Kasumi-1 (cell line): Measurements from ENCODE around the gene RUFY2.
A peak's percentile ranks its signal among the peaks of the same experiment; 100 is the strongest.

Experiments used
- DNase-seq, 2 experiments: peaks; one replicate each; lab custom pipeline; 2025; lab: John Stamatoyannopoulos, UW

Gene RUFY2

DNA sequence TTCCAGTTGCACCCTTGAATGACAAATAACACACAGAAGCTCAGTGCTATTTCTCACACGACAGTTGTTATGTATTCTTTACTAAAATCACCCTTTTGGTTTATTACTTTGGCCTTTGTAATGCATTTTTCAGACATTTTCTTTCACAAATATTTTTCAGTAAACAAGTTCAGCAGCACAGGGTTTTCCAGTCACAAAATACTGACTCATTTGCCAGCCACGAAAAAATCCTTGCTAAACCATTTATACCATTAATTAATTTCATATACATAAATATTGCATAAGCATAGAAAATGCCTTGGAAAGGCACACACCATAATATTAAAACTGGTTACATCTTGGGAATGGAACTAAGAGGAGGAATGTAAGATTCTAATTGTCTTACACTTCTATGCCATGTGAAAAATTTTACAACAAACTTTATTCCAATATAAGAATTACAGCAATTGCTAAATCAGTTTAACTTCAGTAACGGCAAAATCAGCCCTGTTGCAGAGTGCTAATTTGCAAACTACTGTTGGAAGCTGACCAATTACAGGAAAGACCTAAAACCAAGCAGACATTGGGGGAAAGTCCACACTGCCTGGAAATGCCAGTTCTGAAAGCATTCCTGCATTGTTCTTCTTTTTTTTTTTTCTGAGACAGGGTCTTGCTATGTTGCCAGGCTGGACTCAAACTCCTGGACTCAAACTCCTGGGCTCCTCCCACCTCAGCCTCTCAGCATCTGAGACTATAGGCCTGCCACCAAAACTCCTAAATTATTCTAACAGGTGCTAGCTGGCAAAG, 42.8 kb downstream of the RUFY2 start:
- no peak for DNase-seq

DNA sequence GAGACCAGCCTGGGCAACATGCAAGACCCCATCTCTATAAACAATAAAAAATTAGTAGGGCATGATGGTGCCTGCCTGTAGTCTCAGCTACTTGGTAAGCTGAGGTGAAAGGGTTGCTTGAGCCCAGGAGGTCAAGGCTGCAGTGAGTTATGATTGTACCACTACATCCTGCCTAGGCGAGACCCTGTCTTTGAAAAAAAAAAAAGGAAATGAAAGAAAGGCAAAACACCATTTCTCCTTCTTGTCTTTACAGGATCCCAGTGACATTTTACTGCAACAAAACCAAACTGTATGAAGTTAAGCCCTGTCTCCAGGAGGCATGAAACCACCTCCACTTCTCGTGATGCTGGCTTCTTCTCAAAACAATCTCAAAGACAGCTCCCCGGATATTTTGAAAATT, 44.5 kb downstream of the RUFY2 start:
- DNase-seq: no peak

DNA sequence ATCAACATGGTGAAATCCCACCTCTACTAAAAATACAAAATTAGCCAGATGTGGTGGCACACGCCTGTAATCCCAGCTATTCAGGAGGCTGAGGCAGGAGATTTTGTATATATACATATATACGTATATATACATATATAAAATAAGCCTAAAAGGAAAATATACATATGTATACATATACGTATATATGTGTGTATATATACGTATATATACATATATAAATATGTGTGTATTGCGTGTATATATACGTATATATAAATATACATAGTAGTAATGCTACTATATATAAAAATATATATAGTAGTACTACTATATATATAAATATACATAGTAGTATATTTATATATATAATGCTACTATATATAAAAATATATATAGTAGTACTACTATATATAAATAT, 47.9 kb downstream of the RUFY2 start:
- DNase-seq: no peak

DNA sequence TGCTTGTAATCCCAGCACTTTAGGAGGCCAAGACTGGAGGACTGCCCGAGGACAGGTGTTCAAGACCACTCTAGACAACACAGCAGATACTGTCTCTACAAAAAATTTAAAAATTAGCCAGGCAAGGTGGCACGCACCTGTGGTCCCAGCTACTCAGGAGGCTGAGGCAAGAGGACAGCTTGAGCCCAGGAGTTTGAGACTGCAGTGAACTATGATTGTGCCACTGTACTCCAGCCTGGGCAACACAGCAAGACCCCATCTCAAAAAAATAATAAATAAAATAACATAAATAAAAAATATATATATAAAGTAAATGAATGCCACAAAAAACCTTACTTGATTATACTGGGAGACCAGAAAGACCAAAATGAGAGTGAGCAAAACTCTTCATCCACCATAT, 53.5 kb downstream of the RUFY2 start:
- no peak for DNase-seq

DNA sequence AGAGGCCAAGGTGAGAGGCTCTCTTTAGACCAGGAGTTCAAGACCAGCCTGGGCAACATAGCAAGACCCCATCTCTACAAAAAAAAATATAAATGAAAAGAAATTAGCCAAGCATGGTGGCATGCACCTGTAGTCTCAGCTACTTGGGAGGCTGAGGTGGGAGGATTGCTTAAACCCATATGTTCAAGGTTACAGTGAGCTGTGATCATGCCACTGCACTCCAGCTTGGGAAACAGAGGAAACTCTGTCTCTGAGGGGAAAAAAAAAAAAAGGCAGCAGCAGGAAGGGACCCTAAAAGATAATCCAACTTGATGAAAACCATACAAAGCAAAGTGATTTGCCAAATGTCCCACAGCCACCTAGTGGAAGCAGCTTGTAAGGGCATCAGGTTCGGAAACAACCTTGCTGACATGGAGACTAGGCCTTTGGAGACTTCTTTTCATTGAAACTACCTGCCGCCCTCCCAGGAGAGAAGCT, 58.8 kb downstream of the RUFY2 start:
- DNase-seq: peak; percentile 83 to 93

DNA sequence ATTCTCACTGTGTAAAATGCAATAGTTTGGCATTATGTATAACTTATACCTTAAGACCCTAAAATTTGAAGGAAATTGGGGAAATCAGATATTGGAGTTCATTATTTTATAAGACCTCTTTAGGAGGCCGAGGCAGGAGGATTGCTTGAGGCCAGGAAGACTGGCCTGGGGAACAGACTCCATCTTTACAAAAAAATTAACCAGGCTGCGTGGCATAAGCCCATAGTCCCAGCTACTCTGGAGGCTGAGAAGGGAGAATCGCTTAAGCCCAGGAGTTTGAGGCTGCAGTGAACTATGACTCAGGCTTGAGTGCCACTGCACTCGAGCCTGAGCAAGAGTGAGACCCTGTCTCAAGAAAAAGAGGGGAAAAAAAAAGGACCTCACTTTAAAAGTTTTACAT, 60.3 kb downstream of the RUFY2 start:
- no peak for DNase-seq

DNA sequence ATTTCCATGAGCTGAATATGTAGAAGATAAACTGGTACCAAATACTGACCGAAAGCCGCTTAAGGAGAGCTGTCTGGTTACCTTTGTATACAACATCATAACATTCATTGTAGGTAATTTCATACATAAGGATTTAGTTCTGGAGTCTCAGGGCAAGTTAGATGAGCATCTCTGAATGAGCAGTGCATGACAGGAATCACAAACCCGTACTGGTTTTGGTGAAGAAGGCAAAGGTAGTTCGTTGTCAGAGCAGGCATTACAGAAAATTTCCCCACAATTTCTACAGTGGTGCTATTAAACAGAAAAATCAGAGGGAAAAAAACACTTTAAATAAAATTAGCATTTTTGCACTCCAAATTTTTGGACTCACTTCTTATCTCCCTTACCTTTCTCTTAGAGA, 61.5 kb downstream of the RUFY2 start:
- no peak for DNase-seq

DNA sequence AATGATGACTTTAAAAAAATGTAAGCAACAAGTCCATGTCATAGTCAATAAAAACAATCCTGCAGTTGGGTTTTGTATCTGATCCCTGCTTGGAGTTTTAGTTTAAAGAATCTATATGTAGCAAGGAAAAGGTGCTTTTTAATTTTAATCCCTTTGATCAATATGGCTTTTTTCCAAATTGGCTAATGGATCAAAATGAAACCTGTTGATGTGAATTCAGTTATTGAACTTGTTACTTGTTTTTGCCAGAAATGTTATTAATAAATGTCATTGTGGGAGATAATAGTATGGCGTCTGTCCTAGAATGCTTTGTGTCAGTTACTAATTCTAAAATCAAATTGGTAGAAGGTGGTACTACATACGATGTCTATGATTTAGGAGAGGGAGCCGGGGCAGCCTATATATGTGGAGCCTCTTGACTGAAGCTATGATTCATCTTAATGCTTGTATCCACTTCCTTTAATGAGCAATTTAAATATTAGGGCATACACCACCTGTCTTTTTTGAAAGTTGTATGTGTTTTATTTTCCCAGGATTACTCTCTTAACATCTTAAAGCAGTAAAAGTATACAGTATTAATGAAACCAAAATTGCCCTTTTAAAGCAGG, 64.1 kb downstream of the RUFY2 start:
- DNase-seq: peak in 1 of 2 experiments; percentile 30

DNA sequence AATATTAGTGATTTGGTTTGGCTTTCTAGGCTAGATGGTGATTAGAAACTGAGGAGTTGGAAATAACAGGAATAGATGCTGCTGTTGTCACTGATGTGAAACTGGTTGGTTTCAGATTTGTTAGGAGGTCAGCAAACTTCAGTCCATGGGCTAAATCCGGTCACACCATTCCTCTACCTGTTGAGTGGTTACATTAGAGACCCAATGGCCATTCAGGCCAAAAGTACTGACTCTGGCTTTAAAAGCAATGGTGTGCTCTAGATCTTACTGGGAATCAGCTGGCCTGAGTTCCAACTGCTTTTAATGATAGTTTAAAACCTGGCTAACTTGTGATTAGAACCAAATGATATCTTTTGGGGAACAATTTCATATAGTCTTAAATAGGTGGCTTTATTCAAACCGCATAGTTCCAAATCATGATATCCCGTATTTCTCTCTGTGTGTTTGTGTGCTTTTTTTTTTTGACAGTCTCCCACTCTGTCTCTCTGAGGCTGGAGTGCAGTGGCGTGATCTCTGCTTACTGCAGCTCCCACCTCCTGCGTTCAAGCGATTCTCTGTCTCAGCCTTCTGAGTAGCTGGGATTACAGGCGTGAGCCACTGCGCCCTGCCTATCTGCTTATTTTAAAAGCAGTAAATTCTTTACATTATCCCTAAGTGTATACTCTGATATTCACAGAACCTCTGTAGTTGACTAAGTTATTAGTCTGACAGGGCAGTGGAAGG, 66.6 kb downstream of the RUFY2 start:
- DNase-seq: no peak

DNA sequence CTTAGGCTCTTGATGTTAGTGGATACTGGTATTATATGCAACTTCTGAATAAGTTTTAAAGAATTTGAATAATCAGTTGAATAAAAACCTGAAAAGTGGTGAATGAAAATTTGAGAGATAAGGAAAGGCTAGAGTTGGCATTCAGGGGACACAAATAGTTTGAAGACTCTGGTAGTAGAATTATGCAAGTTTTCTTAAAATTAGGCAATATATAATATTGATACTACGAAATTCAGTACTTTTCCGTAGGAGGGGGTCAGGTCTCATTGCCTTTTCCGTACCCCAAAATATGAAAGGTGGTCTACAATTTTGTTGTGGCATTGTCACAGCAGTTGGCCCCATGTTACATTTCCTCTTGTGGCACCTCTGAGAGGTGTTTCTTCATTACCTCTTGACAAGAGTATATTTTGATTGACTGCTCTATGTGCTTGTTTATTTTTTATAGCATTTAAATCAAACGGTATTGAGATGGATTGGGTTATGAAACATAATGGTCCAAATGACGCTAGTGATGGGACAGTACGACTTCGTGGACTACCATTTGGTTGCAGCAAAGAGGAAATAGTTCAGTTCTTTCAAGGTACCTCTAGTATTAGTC, 70.2 kb downstream of the RUFY2 start:
- DNase-seq: no peak

DNA sequence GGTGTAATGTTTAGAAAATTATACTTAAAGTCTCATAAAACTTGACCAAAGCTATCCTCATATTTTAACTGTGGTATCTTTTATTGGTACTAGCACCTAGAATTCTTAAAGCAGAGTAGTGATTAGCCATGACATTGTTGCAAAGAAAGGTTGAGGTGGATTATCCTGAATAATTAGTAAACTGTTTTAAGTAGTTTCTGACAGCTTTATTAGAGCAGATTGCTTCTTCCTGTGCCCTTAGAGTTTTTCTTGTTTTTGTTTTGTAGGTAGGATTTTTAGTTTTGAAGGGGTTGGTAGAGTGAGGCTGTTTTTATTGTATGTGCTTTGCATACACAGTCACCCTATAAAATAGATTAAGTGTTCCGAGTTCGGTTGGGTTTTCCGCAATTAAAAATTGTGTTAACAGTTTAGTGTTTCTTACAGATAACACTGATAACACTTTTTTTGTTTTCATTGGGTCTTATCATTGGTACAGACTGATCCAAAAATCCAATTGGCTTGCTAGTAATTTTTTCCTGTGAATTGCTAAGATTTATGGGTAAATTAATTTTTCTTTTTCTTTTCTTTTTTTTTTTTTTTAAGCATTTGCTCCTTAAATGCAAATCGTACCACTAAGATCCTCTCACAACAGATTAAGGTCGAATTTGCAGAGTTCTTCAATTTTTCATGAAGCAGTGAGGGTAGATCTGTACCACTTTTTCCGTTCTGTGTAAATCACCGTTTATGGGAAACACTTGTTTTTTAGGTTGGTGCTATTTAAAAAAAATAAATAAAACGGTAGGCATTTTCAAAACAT, 72.2 kb downstream of the RUFY2 start:
- no peak for DNase-seq

DNA sequence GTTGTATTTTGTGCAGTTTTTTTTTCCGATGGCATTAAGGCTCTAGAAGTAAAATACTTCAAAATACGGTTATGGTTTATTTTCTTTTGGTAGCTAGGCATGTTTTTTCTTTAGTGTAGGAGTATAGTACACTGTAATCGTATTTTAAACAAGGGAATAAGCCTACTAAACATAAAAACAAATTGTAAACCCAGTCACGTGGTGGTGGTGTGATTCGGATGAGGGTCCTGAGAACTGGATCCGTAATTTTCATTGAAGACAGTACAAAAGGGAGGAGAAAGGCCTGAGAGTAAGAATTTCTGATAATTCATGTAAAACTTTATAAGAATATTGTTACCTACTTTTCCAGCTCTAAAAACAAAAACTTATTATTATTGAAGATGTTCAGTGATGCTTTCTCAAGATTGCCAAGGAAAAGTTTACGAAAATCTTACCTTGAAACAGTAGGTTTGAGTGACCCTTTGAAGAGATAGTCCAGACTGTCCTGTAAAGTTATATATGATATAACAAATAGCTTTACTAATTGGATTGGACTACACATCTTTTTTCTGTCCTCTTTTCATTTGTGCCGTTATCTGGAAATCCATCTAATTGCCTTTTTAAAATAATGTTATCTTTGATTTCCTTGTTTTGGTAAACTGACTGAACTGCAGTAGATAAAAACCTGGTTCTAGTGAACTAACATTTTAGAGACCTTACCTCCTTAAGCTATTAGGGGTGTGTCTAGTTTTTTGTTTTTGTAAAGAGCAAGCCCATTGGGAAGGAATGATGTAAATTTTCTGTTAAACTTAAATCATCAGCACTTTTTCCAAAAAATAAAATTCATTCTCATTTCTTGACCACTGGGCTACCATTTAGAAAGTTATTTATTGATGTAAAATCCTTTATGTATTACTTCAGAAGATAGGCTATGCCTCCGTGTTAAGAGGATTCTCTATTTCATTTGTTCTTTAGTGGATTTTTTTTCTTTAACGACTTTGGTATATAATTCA, 73.3 kb downstream of the RUFY2 start:
- DNase-seq: peak; percentile 41 to 56

DNA sequence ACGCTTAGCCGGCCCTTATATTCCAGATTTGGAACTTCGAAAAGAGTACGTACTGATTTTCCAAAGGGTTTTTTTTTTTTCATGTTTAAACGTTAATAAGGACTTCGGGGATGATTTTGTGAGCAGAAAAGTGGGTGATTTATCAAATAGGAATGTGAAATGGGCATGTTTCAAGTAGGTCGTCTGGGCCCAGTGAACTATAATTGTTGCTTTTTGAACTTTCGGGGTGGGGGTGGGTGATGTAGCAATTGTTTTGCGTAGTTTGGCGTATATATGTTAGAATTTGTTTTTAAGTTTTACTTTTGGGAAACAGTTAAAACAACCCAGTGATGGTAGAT, 74.0 kb downstream of the RUFY2 start:
- DNase-seq: no peak

DNA sequence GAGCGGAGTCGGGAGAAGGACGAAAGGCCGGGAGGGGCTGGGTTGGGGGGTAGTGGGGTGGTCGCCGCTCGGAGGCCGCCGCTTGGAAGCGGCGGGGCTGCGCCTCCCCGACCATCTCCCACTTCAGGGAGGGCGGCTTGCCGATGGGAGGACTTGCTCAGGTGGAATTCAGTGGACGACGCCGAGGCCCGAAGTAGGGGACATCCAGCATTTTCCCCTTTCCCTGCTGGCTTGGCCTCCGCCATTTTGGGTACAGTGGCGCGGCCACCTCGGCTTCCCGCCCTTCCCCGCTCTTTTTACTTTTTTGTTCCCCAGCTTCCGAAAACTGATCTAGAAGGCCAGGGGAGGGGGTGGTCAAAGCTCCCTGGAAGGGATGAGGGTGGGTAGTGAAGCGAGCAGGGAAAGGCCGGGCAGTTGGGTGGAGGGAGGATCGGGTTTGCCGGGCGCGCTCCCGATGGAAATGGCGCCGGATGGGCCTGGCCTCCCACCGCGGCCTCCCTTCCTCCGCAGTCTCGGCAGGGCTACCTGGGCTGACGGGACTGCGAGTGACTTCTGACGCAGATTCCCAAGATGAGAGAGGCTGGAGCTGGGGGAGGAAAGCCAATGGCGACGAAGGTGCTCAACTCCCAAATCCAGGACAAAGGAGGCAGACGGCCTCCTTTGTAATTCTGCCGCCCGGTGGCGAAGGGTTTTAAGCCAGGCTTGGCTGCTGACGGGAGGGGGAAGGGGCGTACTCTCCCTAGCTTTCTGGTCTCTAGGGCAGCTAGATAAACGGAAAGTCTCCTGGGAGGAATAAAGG, 74.6 kb downstream of the RUFY2 start, which contains the start of gene PBLD:
Gene PBLD, minus strand, starts transcription at position 670 of the 799 bp plus-strand sequence. CDS start 26,084 bp downstream, outside the sequence.
- peak; percentile 80 to 81 for DNase-seq

DNA sequence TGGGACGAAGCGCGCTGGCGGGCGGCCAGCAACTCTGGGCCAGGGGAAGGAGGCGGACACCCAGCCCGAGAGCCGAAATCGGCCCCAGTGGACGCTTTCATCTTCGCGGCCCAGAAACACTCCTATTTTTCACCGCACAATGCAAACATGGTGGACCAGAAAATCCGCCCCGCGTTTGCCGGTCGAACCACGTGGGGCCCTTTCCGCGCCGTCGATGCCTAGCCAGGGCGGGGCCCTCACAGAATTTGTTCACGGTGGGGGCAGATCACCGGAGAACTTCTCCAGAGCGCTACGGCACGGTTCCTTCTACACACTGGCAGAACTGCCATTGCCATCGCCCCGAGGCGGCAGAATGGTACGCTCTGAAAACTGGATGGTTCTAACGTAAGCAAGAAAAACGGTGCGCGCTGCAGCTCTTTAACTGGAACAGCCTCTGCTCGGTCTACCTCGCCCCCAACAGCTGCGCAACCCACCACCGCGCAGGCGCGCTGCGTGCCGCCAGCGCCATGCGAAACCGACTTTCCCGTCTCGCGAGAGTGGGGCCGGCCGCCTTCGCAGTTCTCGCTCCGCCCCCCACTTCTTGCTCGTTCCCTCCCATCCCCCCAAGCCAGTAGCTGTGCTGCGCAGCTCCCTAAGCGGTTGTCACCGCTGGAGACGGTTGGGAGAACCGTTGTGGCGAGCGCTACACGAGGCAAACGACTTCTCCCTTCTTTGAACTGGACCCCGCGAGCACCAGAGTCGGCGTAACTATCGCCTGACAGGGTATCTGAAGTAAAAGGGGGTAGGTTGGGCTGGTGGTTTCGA, 75.4 kb downstream of the RUFY2 start, which contains the start of gene HNRNPH3:
Gene HNRNPH3, plus strand, starts transcription at position 610 of the 804 bp plus-strand sequence. CDS start 5,158 bp downstream, outside the sequence.
- peak; percentile 98 to 99 for DNase-seq

DNA sequence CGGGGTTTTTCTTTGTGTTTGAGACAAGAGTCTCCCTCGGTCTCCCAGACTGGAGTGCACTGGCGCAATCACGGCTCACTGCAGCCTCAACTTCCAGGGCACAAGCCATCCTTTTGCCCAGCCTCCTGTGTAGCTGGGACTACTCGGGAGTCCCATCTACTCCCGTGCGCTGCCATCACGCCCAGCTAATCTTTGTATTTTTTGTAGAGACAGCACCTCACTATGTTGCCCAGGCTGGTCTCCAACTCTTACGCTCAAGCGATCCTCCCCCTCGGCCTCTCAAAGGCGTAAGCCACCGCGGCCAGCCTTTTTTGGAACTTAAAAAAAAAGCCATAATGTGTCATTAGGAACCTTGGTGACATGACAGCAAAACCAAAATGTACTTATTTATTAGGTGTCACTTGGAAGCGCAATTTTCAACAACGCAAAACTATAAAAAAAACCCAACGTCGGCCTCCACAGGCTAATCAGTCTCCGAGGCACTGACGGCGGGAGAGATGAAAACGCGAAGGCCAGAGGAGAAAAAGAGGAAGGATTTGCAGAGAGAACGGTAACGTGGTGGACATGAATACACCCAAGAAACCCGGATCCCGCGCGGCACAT, 76.1 kb downstream of the RUFY2 start:
- peak; percentile 89 to 92 for DNase-seq

DNA sequence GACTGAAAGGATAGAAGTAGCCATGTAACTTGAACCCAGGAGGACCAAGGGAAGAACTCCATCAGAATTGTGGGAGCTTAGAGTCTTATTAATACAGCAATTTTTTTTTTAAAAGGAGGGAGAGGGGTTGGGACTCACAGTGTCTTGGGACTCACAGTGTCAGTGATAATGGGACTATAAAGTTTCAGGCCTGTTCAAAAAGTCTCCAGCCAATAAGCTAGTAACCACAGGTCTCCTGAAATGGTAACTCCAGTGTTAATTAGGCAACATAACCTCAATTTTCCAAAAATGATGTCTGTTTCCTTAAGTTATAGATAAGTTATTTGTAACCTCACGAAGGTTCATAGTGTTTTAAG, 77.6 kb downstream of the RUFY2 start:
- no peak for DNase-seq
